Gastroesophageal sphincter (tissue), 4 donors: ENCODE data around the gene KCNAB1. TPM values are rescaled to one million over a fixed set of nuclear protein-coding genes. Genes with fewer than 3 reads are reported as not detected.
A peak's percentile ranks its signal among the peaks of the same experiment; 100 is the strongest.

Source experiments
- ATAC-seq: fragments of 150-250 bp; one replicate; pipeline ENCODE4 v1.9.1; 2016; ENCODE audit warnings: mild to moderate bottlenecking, moderate library complexity
- H3K27ac ChIP-seq, 4 donors: fragments of 200-600 bp; sonication (generic) in 3 of 4; 1 replicate in 3 of 4; 2 replicates in 1 of 4; pipeline ENCODE4 v1.5.1; 2016 to 2019
- H3K27me3 ChIP-seq: fragments of 200-600 bp; sonication (generic); one replicate; pipeline ENCODE4 v1.5.1; 2019
- H3K36me3 ChIP-seq, 2 donors: fragments of 200-600 bp; sonication (generic); one replicate each; pipeline ENCODE4 v1.5.1; 2019; ENCODE audit warnings: control low read depth in 1 of 2
- H3K4me1 ChIP-seq, 3 donors: fragments of 200-600 bp; sonication (generic); 1 replicate in 2 of 3; 2 replicates in 1 of 3; pipeline ENCODE4 v1.5.1; 2016 to 2019; ENCODE audit warnings: control low read depth in 2 of 3
- H3K4me3 ChIP-seq, 2 donors: fragments of 200-600 bp; sonication (generic); one replicate each; pipeline ENCODE4 v1.5.1; 2019; ENCODE audit warnings: mild to moderate bottlenecking in 1 of 2, moderate library complexity in 1 of 2
- H3K9me3 ChIP-seq, 3 donors: fragments of 200-600 bp; sonication (generic); one replicate each; pipeline ENCODE4 v1.5.1; 2017 to 2019; ENCODE audit warnings: control low read depth in 2 of 3
- CTCF ChIP-seq, 4 experiments: fragments of 200-600 bp in 2 of 4; fragments of 450-650 bp in 2 of 4; sonication (generic) in 1 of 4; IDR thresholded peaks; one replicate each; pipeline ENCODE4 v1.5.1; 2017 to 2019; ENCODE audit warnings: antibody characterized with exemption in 4 of 4, mild to moderate bottlenecking in 2 of 4, moderate library complexity in 2 of 4
- EP300 ChIP-seq: sonication (generic); formaldehyde crosslinking; IDR thresholded peaks from one replicate; pipeline ENCODE4 v1.6.1; 2017; ENCODE audit warnings: antibody characterized with exemption, mild to moderate bottlenecking
- POLR2A ChIP-seq, 2 donors: fragments of 450-650 bp; IDR thresholded peaks; one replicate each; pipeline ENCODE4 v1.6.1; 2017; ENCODE audit warnings: antibody characterized with exemption in 2 of 2, mild to moderate bottlenecking in 2 of 2, moderate library complexity in 1 of 2
- POLR2AphosphoS5 ChIP-seq: sonication (generic); formaldehyde crosslinking; IDR thresholded peaks from one replicate; pipeline ENCODE4 v1.6.1; 2017; ENCODE audit warnings: antibody characterized with exemption
- WGBS, 2 donors: methylation state at CpG; one replicate each; pipeline ENCODE4 v1.1.5; 2018; ENCODE audit warnings: low coverage in 1 of 2; 5-methylcytosine and 5-hydroxymethylcytosine counted together
- total RNA-seq, 4 donors: library from RNA; depleted of rRNA; stranded (reverse); fragments of >200 nt; gene quantifications; one replicate each; pipeline ENCODE4 v1.1.0, GENCODE V29; 2016

Gene KCNAB1
- total RNA-seq, 4 donors from 2014 or later, result 0.31 to 6.3 (median 1.9) TPM

DNA sequence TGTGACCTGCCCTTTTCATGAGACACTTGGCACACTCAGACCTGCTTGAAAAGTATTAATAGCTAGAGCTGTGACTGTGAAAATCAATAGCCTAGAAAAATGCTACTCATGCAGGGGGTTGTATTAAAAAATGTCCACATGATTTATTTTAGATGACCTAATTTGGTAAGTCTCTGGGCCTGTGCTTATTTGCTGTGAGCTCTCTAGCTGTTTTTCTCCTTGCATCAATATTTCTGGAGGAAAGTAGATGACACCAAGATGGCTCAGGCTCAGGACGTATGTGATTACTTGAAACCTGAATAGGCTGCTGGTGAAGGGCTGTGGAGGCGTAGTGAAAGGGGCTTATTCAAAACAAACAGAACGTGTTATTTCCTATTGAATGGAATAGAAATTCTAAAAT lies 29.5 kb downstream of the KCNAB1 start:
- Histone ChIP-seq H3K4me1 (peaks cover 0 to 48% (median 10%) of the 10 kb centered on the region in 3 donors), H3K36me3 (no peaks in the 10 kb centered on the region), H3K4me3 (no peak overlapping the region), H3K27ac (peak overlapping the region; percentile 48 to 75 (median 68)), H3K9me3 (no peaks in the 10 kb centered on the region), H3K27me3 (no peaks in the 10 kb centered on the region)
- no peak for ATAC-seq
- WGBS, 2 donors, result 18 to 47% methylated on average over 3 of the region's 3 CpGs
- TF ChIP-seq POLR2A (IDR thresholded peaks at IDR 0.05) (no peak), POLR2AphosphoS5 (peak; percentile 19)

- H3K36me3 ChIP-seq, result no peaks in the 10 kb centered on the region
- H3K4me1 ChIP-seq, result peaks cover 0 to 48% (median 10%) of the 10 kb centered on the region in 3 donors
- peak overlapping the region; percentile 48 to 75 (median 68) for H3K27ac ChIP-seq
- ATAC-seq, result peak; percentile 60
- no peaks in the 10 kb centered on the region for H3K9me3 ChIP-seq
- 9 to 20% methylated on average over 8 of the region's 8 CpGs for WGBS, 2 donors
- H3K27me3 ChIP-seq, result no peaks in the 10 kb centered on the region
- TF ChIP-seq CTCF (IDR thresholded peaks at IDR 0.05), result peak; percentile 89 to 94 (median 92)
- no peak for TF ChIP-seq POLR2A (IDR thresholded peaks at IDR 0.05)
- TF ChIP-seq POLR2AphosphoS5, result no peak
- no peak overlapping the region for H3K4me3 ChIP-seq
Observed at GRCh38 chr3:156150434-156151066, 30.2 kb downstream of the KCNAB1 start.

- peaks cover 0 to 40% (median 10%) of the 10 kb centered on the region in 3 donors for H3K4me1 ChIP-seq
- H3K4me3 ChIP-seq, result no peak overlapping the region
- H3K27me3 ChIP-seq, result no peaks in the 10 kb centered on the region
- no peak overlapping the region for H3K27ac ChIP-seq
- no peak for TF ChIP-seq POLR2AphosphoS5
- TF ChIP-seq CTCF (IDR thresholded peaks at IDR 0.05), result peak; percentile 57 to 78 (median 64)
- H3K36me3 ChIP-seq, result no peaks in the 10 kb centered on the region
- H3K9me3 ChIP-seq, result peaks cover 0 to 4% (median 0%) of the 10 kb centered on the region in 3 donors
- WGBS, 2 donors, result 33 to 92% methylated on average over 4 to 9 of the region's 10 CpGs
- no peak for ATAC-seq
Observed at GRCh38 chr3:156151824-156152428, 31.5 kb downstream of the KCNAB1 start.

DNA sequence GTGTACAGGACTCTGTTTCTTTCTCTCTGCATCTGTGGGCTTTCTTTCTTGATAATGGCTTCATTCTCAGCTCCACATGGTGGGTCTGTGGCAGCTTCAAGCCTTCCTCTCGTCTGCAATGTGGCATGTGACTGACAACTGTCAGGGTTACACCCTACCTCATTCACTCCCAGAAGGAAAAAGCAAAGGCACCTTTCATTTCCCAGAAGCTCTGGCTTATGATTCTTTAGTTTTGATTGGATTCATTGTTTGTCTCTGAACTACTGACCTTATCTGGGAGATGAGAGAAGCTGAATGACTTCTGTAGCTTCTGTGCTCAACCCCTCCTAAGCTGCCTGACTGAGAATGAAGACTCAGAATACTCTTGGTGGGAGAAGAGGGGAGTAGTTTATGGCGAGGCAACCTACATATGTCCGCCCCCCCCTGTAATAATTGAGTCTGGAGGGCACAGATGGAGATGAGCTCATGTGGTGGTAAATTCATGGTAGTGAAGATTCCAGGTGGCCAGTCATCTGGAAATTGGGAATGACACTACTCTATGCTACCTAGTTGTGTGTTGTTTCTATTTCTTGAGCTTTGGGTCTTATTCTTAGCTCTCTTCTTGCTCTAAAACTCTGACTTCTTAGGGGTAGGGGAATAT lies 38.4 kb downstream of the KCNAB1 start:
- Histone ChIP-seq H3K4me1 (no peaks in the 10 kb centered on the region), H3K9me3 (peaks cover 0 to 4% (median 0%) of the 10 kb centered on the region in 3 donors), H3K27me3 (no peaks in the 10 kb centered on the region), H3K4me3 (no peak overlapping the region), H3K27ac (no peak overlapping the region), H3K36me3 (no peaks in the 10 kb centered on the region)
- no peak for ATAC-seq
- 88 to 100% methylated on average over 2 to 3 of the region's 3 CpGs for WGBS, 2 donors
- TF ChIP-seq CTCF (IDR thresholded peaks at IDR 0.05) (no peak), POLR2A (IDR thresholded peaks at IDR 0.05) (no peak), EP300 (no peak), POLR2AphosphoS5 (no peak)

DNA sequence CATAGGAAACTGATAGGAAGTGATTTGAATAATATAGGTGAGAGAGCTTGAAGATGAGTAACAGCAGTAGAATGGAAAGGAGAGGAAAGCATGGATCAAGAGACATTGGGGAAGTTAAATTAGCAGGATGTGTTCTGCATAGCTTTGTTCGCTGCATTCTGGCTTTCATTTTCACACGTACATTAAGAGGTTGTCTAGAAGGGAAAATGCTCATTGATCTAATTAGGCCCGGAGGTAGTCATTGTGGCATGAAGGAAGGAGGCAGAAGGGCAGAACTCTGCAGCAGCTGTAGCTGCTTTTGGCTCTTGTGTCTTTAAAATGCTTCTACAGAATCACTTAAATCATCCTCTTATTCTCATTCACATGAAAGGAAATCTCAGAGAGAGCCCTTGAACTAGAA lies 40.3 kb downstream of the KCNAB1 start:
- TF ChIP-seq POLR2AphosphoS5, result no peak
- TF ChIP-seq EP300, result no peak
- TF ChIP-seq POLR2A (IDR thresholded peaks at IDR 0.05), result no peak
- no peak for TF ChIP-seq CTCF (IDR thresholded peaks at IDR 0.05)
- no peak overlapping the region for H3K4me3 ChIP-seq
- ATAC-seq, result no peak
- H3K9me3 ChIP-seq, result peaks cover 0 to 4% (median 0%) of the 10 kb centered on the region in 3 donors
- no peaks in the 10 kb centered on the region for H3K36me3 ChIP-seq
- H3K27me3 ChIP-seq, result no peaks in the 10 kb centered on the region
- no peaks in the 10 kb centered on the region for H3K4me1 ChIP-seq
- no peak overlapping the region for H3K27ac ChIP-seq
- WGBS, 2 donors, result 43 to 59% methylated on average over 3 of the region's 3 CpGs
